CD4-positive, alpha-beta T cell (primary cell): ENCODE data around the gene PPP1R12B. TPM values are rescaled to one million over a fixed set of nuclear protein-coding genes. Genes with fewer than 3 reads are reported as not detected.
"Not testable (repeated sequence)": the region's sequence is repeated elsewhere in the genome, so short reads cannot be mapped to it uniquely, and the experiment has no call there.

Experiments
- ATAC-seq: fragments of 200-7000 bp; cut with Tn5 transposase; one replicate; pipeline ENCODE4 v1.10.0; 2022; ENCODE audit warnings: mild to moderate bottlenecking; ENCODE audit not compliant: poor library complexity
- CTCF ChIA-PET: fragments of 350-600 bp; sonication (Branson Sonifier 250); formaldehyde crosslinking; loops from one replicate; lab custom pipeline; 2021; ENCODE audit warnings: antibody characterized with exemption, inconsistent platforms; lab: Charles Lee
- POLR2A ChIA-PET: fragments of 350-600 bp; sonication (Branson Sonifier 250); formaldehyde crosslinking; loops from one replicate; lab custom pipeline; 2021; ENCODE audit warnings: antibody characterized with exemption, inconsistent platforms; lab: Charles Lee
- DNase-seq, 14 experiments: peaks; one replicate each; pipeline ENCODE4 v3.0.0-alpha.2; 2013 to 2020; ENCODE audit warnings: mixed read lengths in 2 of 14
- H3K27ac ChIP-seq, 2 donors: one replicate each; pipeline versions ENCODE4 v1.5.1 to v1.7.0; 2013; ENCODE audit warnings: low read length in 2 of 2, low read depth in 1 of 2, mild to moderate bottlenecking in 1 of 2
- H3K27me3 ChIP-seq, 2 experiments: 1 replicate in 1 of 2; 2 replicates in 1 of 2; pipeline versions ENCODE4 v1.6.1 to v1.7.0; 2013; ENCODE audit warnings: low read length in 2 of 2, control low read depth in 1 of 2, mild to moderate bottlenecking in 1 of 2, moderate library complexity in 1 of 2; ENCODE audit not compliant: insufficient read depth in 2 of 2, control insufficient read depth in 1 of 2
- H3K36me3 ChIP-seq: one replicate; pipeline ENCODE4 v1.6.1; 2013; ENCODE audit warnings: low read length, control low read depth; ENCODE audit not compliant: insufficient read depth
- H3K4me1 ChIP-seq: one replicate; pipeline ENCODE4 v1.6.1; 2013; ENCODE audit warnings: low read length, control low read depth; ENCODE audit not compliant: insufficient read depth
- H3K4me3 ChIP-seq: one replicate; pipeline ENCODE4 v1.5.1; 2013; ENCODE audit warnings: mild to moderate bottlenecking, low read length, moderate library complexity
- H3K9me3 ChIP-seq, 2 experiments: 1 replicate in 1 of 2; 2 replicates in 1 of 2; pipeline versions ENCODE4 v1.6.1 to v1.7.0; 2013; ENCODE audit warnings: low read length in 2 of 2, mild to moderate bottlenecking in 2 of 2, control low read depth in 1 of 2, moderate library complexity in 1 of 2; ENCODE audit not compliant: control insufficient read depth in 1 of 2, insufficient read depth in 1 of 2
- H3K27ac Mint-ChIP-seq: one replicate; pipeline ENCODE4 v1.8.0; 2020; ENCODE audit warnings: mixed read lengths
- H3K27me3 Mint-ChIP-seq: one replicate; pipeline ENCODE4 v1.8.0; 2021; ENCODE audit warnings: mixed read lengths
- H3K36me3 Mint-ChIP-seq: one replicate; pipeline ENCODE4 v1.8.0; 2021; ENCODE audit warnings: low read depth, mixed read lengths
- H3K4me1 Mint-ChIP-seq: one replicate; pipeline ENCODE4 v1.8.0; 2021; ENCODE audit warnings: low read depth, mixed read lengths
- H3K4me3 Mint-ChIP-seq: one replicate; pipeline ENCODE4 v1.8.0; 2020; ENCODE audit warnings: mild to moderate bottlenecking, mixed read lengths
- H3K9me3 Mint-ChIP-seq: one replicate; pipeline ENCODE4 v1.8.0; 2020; ENCODE audit warnings: mixed read lengths
- CTCF ChIP-seq: fragments of 200-600 bp; IDR thresholded peaks from one replicate; pipeline ENCODE4 v1.8.0; 2022; ENCODE audit warnings: antibody characterized with exemption, mild to moderate bottlenecking
- intact Hi-C, 2 experiments: fragments of 100-400 bp; cut with DNase I in 1 of 2; cut with micrococcal nuclease in 1 of 2; formaldehyde crosslinking; loops; one replicate each; pipeline versions ENCODE4 v1.15.1 to v1.9.0; 2023 to 2025; cut with DNase I, micrococcal nuclease
- total RNA-seq, 174 experiments: library from RNA in 2 of 174; stranded (reverse) in 2 of 174; gene quantifications; one replicate each; pipeline ENCODE4 v1.2.3 and lab custom pipeline; 2021 to 2026

Gene PPP1R12B
- total RNA-seq, 2 experiments from 2014 or later: 15.0 to 15.3 TPM

GRCh38 chr1:202489101-202489500, 140.6 kb downstream of the PPP1R12B start:
- H3K4me3 Mint-ChIP-seq, H3K4me3 ChIP-seq, ATAC-seq, DNase-seq, H3K27ac Mint-ChIP-seq, H3K27me3 Mint-ChIP-seq, intact Hi-C loops, H3K9me3 ChIP-seq, CTCF ChIA-PET, H3K9me3 Mint-ChIP-seq, H3K4me1 ChIP-seq, H3K27me3 ChIP-seq, POLR2A ChIA-PET, H3K27ac ChIP-seq: not testable (repeated sequence)
- H3K36me3 ChIP-seq: peaks cover 13% of the 10 kb centered on the region
- Mint-ChIP-seq H3K4me1 (peaks cover 12% of the 10 kb centered on the region), H3K36me3 (peaks cover 74% of the 10 kb centered on the region)

- H3K4me3 Mint-ChIP-seq, CTCF ChIA-PET, ATAC-seq, H3K4me3 ChIP-seq, DNase-seq, H3K9me3 ChIP-seq, H3K9me3 Mint-ChIP-seq, H3K27ac ChIP-seq, POLR2A ChIA-PET, H3K4me1 ChIP-seq, H3K27ac Mint-ChIP-seq, H3K4me1 Mint-ChIP-seq, H3K27me3 Mint-ChIP-seq, H3K27me3 ChIP-seq: not testable (repeated sequence)
- peaks cover 89% of the 10 kb centered on the region for H3K36me3 Mint-ChIP-seq
- peaks cover 25% of the 10 kb centered on the region for H3K36me3 ChIP-seq
- intact Hi-C loops: loop anchor here in 1 of 2 experiments (10.0 kb wide), 1 partner anchor 222 kb away; the partner anchor contains the start of gene SYT2
Measured at GRCh38 chr1:202493112-202493511, 144.6 kb downstream of the PPP1R12B start.

GRCh38 chr1:202498542-202498941, 150.0 kb downstream of the PPP1R12B start:
- CTCF ChIA-PET: no interaction called here

GRCh38 chr1:202499997-202500396, 151.5 kb downstream of the PPP1R12B start:
- H3K27me3 Mint-ChIP-seq, H3K27me3 ChIP-seq, H3K27ac ChIP-seq, H3K4me3 ChIP-seq, DNase-seq, H3K9me3 ChIP-seq, H3K4me1 Mint-ChIP-seq, H3K4me3 Mint-ChIP-seq, H3K4me1 ChIP-seq, POLR2A ChIA-PET, H3K27ac Mint-ChIP-seq, H3K9me3 Mint-ChIP-seq, CTCF ChIA-PET, ATAC-seq: not testable (repeated sequence)
- H3K36me3 ChIP-seq: peaks cover 23% of the 10 kb centered on the region
- H3K36me3 Mint-ChIP-seq: peaks cover 77% of the 10 kb centered on the region
- intact Hi-C loops: loop anchor here in 1 of 2 experiments (5.0 to 10.0 kb wide), 2 partner anchors 215 to 583 kb away; partner anchors contain the start of gene SYT2

More at GRCh38 chr1:202498542-202498941, 150.0 kb downstream of the PPP1R12B start:
- ATAC-seq (no peak), DNase-seq (no peak)
- Histone ChIP-seq H3K9me3 (no peaks in the 10 kb centered on the region), H3K4me3 (no peak overlapping the region), H3K27me3 (no peaks in the 10 kb centered on the region), H3K36me3 (peaks cover 24% of the 10 kb centered on the region), H3K4me1 (no peaks in the 10 kb centered on the region), H3K27ac (no peak overlapping the region)
- no peaks in the 10 kb centered on the region for H3K4me1 Mint-ChIP-seq
- no peak overlapping the region for H3K27ac Mint-ChIP-seq
- peaks cover 79% of the 10 kb centered on the region for H3K36me3 Mint-ChIP-seq
- H3K9me3 Mint-ChIP-seq: no peaks in the 10 kb centered on the region
- no peaks in the 10 kb centered on the region for H3K27me3 Mint-ChIP-seq
- intact Hi-C loops: loop anchor here in 1 of 2 experiments (5.0 to 10.0 kb wide), 2 partner anchors 216 to 581 kb away; partner anchors contain the start of gene SYT2
- H3K4me3 Mint-ChIP-seq: no peak overlapping the region
- POLR2A ChIA-PET: no interaction called here
- no peak for TF ChIP-seq CTCF
